NCI-H1092 treated with DMSO at 0.1 percent for 48 hours (cell line): ENCODE results near the gene SEPSECS.

Experiments
- DNase-seq: peaks from one replicate; lab custom pipeline; 2025; lab: John Stamatoyannopoulos, UW

SEPSECS gene

GRCh38 chr4:25155947-25156346 lies 4.3 kb downstream of the SEPSECS start:
- no peak for DNase-seq

- DNase-seq: no peak
Observed at GRCh38 chr4:25154594-25155265, 5.5 kb downstream of the SEPSECS start.

- no peak for DNase-seq
Observed at GRCh38 chr4:25146076-25146475, 14.2 kb downstream of the SEPSECS start.

DNA sequence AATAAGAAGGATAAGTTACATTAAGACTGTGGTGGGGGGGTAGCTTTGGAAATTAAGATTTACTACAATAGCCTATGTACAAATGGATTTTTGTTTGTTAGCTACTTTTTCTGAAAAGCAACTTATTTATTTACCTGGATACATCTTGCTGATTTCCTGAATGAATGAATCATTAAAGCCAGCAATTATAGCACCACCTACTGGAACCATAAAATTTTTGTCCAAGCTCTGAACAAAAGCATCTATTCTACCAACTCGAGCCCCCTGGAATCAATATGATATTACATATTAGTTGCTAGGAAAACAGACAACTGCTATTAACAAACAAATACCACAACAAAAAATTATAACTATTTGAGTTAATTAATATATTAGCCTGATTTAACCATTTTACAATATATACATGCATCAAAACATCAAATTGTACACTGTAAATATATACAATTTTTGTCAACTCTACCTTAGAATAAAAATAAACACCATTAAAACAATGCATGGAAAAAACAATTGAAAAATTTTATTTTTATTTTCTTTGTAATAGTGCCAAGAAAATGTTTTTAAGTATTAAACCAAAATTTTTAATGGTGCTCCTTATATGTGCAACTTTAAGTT lies 15.3 kb downstream of the SEPSECS start:
- peak; percentile 47 for DNase-seq

DNA sequence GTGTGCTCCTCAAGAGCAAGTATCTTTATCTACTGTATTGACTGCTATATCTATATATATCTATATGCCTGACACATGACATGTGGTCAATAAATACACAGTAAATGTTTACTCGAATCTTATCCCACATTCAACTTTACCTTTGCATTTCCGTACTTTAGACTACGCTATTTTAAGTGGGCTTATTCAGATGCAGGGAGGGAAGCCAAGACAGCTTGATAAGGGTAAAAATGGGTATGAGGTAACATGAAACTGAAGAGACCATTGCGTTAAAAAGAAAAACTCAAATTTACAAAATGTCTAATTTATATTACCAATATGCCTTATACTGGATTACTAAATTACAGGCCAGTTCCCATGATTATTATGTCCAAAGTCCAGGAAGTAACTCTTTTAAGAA lies 17.8 kb downstream of the SEPSECS start:
- no peak for DNase-seq

- DNase-seq: no peak
Observed at GRCh38 chr4:25141592-25141991, 18.7 kb downstream of the SEPSECS start.

GRCh38 chr4:25133132-25133531 lies 27.1 kb downstream of the SEPSECS start:
- DNase-seq: no peak

GRCh38 chr4:25131926-25132325 lies 28.3 kb downstream of the SEPSECS start:
- DNase-seq: no peak

- no peak for DNase-seq
Observed at GRCh38 chr4:25131381-25131780, 28.9 kb downstream of the SEPSECS start.

GRCh38 chr4:25129917-25130316 lies 30.3 kb downstream of the SEPSECS start:
- no peak for DNase-seq

GRCh38 chr4:25128671-25129070 lies 31.6 kb downstream of the SEPSECS start:
- no peak for DNase-seq

- no peak for DNase-seq
Observed at GRCh38 chr4:25123236-25123635, 37.0 kb downstream of the SEPSECS start.

GRCh38 chr4:25120146-25120940 lies 39.9 kb downstream of the SEPSECS start:
- DNase-seq: no peak

DNA sequence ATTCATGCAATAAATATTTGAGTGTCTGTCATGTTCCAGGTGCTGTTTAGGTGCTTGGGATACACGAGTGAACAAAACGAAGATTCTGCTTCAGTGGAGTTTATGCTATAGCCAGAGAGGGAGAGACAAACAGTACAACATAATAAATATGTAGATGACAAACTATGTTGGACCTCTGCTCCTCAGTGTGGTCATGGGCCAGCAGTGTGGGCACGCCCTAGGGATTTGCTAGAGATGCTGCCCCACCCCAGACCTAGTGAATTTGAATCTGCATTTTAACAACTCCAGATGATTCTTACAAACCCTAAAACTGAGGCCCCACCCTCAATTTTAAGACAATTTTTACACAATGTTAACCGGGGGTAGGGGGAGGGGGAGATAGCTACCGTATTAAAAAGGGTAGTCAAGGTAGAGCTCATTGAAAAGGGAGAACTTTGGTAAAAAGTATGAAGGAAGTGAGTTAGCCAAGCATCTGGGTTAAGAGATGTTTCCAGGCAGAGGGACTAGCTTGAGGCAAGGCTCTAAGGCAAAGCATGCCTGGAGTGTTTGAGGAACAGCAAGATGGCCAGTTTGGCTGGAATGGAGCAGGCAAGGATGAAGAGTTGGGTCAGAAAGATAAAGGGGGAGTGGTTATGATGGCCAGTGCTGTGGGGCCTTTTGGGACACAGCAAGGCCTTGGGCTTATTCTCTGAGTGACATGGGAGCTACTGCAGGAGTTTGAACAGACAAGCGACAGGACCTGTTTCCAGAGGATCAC lies 42.4 kb downstream of the SEPSECS start:
- DNase-seq: no peak

DNA sequence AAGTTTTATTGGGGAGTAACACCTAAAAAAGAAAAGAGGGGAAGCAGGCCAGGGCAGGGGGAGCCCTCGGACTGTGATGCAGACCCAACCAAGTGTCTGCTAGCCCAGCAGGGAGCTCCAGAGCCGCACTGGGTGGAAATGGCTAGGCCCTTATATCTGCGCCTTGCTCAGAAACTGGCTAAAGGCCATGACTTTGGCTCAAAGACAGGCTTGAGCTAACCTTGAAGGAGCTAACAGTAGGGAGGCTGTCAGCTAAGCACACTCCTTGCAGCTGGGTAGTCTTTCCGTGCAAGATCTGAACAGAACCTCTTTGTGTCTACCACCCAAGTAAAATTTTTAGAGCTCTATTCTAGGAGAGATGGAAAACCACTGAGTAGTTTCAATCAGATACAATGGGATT lies 43.0 kb downstream of the SEPSECS start:
- no peak for DNase-seq

GRCh38 chr4:25113915-25114904 lies 46.0 kb downstream of the SEPSECS start:
- DNase-seq: no peak

GRCh38 chr4:25112995-25113380 lies 47.3 kb downstream of the SEPSECS start:
- no peak for DNase-seq

- no peak for DNase-seq
Observed at GRCh38 chr4:25112366-25112994, 47.8 kb downstream of the SEPSECS start.

DNA sequence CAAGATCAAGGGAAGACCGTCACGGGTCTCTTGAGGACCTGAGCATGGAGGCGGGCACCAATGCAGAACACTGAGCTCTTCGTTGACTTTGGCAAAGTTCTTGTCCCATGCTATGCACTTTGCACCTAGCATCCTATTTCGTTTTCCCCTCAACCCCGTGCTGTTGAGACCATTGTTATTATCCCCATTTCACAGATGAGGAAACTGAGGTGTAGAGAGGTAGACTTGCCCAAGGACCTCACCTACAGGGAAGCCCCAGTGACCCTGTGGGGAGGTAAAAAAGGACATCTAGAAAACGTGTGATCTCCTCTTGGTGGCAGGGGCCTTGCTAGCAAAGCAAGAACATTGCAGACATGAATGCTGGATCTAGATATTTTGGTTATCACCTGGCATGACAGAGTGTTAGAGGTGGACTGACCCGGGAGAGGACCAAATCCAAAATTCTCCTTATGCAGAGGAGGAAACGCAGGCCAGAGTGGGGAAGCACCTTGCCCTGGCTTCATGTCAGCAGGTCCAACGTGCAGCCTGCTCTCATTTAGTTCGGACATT lies 48.5 kb downstream of the SEPSECS start:
- DNase-seq: no peak

- no peak for DNase-seq
Observed at GRCh38 chr4:25110527-25111329, 49.5 kb downstream of the SEPSECS start.
